ENCODE results near the gene SDF2L1.
"Not testable (repeated sequence)": the region's sequence is repeated elsewhere in the genome, so short reads cannot be mapped to it uniquely, and the experiment has no call there.

Gene SDF2L1

GRCh38 chr22:21636629-21637218 lies 5.4 kb upstream of the SDF2L1 start:
- DNase-seq (ENCODE audit: low read depth in 3 of 3) = no peak

- not testable (repeated sequence) for DNase-seq (ENCODE audit: low read depth in 3 of 3)
Measured at GRCh38 chr22:21637450-21637849, 4.7 kb upstream of the SDF2L1 start.

GRCh38 chr22:21639359-21639758 lies 2.7 kb upstream of the SDF2L1 start:
- no peak for DNase-seq (ENCODE audit: low read depth in 3 of 3)

GRCh38 chr22:21640810-21641209 lies 1.3 kb upstream of the SDF2L1 start:
- DNase-seq (ENCODE audit: low read depth in 3 of 3) = no peak

- DNase-seq (ENCODE audit: low read depth in 3 of 3) = no peak
Measured at GRCh38 chr22:21641417-21641788, 699 bp upstream of the SDF2L1 start.

- peak in 2 of 3 donors; percentile 43 to 63 for DNase-seq (ENCODE audit: low read depth in 3 of 3)
Measured at GRCh38 chr22:21642584-21643448, 714 bp downstream of the SDF2L1 start.

GRCh38 chr22:21643533-21644357 lies 1.6 kb downstream of the SDF2L1 start:
- no peak for DNase-seq (ENCODE audit: low read depth in 3 of 3)

- DNase-seq (ENCODE audit: low read depth in 3 of 3) = not testable (repeated sequence)
Measured at GRCh38 chr22:21645513-21645912, 3.4 kb downstream of the SDF2L1 start.

GRCh38 chr22:21646608-21647590 lies 4.8 kb downstream of the SDF2L1 start:
- DNase-seq (ENCODE audit: low read depth in 3 of 3) = peak in 2 of 3 donors; percentile 60 to 63

- no peak for DNase-seq (ENCODE audit: low read depth in 3 of 3)
Measured at GRCh38 chr22:21650280-21650679, 8.2 kb downstream of the SDF2L1 start.

GRCh38 chr22:21650823-21651520 lies 8.9 kb downstream of the SDF2L1 start:
- no peak for DNase-seq (ENCODE audit: low read depth in 3 of 3)

- DNase-seq (ENCODE audit: low read depth in 3 of 3) = no peak
Measured at GRCh38 chr22:21651521-21652009, 9.5 kb downstream of the SDF2L1 start.

- DNase-seq (ENCODE audit: low read depth in 3 of 3) = peak; percentile 75 to 83 (median 81)
Measured at GRCh38 chr22:21652010-21652546, 10.0 kb downstream of the SDF2L1 start.

GRCh38 chr22:21652547-21653545 lies 10.7 kb downstream of the SDF2L1 start:
- DNase-seq (ENCODE audit: low read depth in 3 of 3) = no peak

GRCh38 chr22:21657020-21657359 lies 14.9 kb downstream of the SDF2L1 start:
- DNase-seq (ENCODE audit: low read depth in 3 of 3) = no peak

- DNase-seq (ENCODE audit: low read depth in 3 of 3) = peak; percentile 50 to 83 (median 56)
Measured at GRCh38 chr22:21657360-21658032, 15.4 kb downstream of the SDF2L1 start.

GRCh38 chr22:21659864-21660525 lies 17.9 kb downstream of the SDF2L1 start:
- no peak for DNase-seq (ENCODE audit: low read depth in 3 of 3)

- DNase-seq (ENCODE audit: low read depth in 3 of 3) = no peak
Measured at GRCh38 chr22:21660904-21661303, 18.8 kb downstream of the SDF2L1 start.

Measured in stimulated activated CD4-positive, alpha-beta T cell treated with anti-CD3 and anti-CD28 coated beads, TNF-alpha, amount 100 ng/mL, for 48 hours (primary cell).